ENCODE measurements around the gene GRK3. TPM values are rescaled to one million over a fixed set of nuclear protein-coding genes. Genes with fewer than 3 reads are reported as not detected.
"Not testable (repeated sequence)": the region's sequence is repeated elsewhere in the genome, so short reads cannot be mapped to it uniquely, and the experiment has no call there.

Gene GRK3
- total RNA-seq, 4 donors from 2014 or later: 3.6 to 10.9 (median 7.1) TPM

- no peak overlapping the region for H3K27ac ChIP-seq
- WGBS: 77% methylated on average over 8 of the region's 8 CpGs
- no peaks in the 10 kb centered on the region for H3K36me3 ChIP-seq
- H3K9me3 ChIP-seq: no peaks in the 10 kb centered on the region
- TF ChIP-seq CTCF (IDR thresholded peaks at IDR 0.05): no peak
- TF ChIP-seq POLR2A (IDR thresholded peaks at IDR 0.05): no peak
- TF ChIP-seq POLR2AphosphoS5 (IDR thresholded peaks at IDR 0.05): no peak
- TF ChIP-seq EP300 (IDR thresholded peaks at IDR 0.05): no peak
- no peak overlapping the region for H3K4me3 ChIP-seq
- H3K27me3 ChIP-seq: no peaks in the 10 kb centered on the region
- H3K4me1 ChIP-seq: peaks cover 15% of the 10 kb centered on the region
- no peak for DNase-seq (ENCODE audit: low spot score in 2 of 2)
Measured at GRCh38 chr22:25623310-25623734, 58.8 kb downstream of the GRK3 start.

- Histone ChIP-seq H3K9me3 (no peaks in the 10 kb centered on the region), H3K36me3 (no peaks in the 10 kb centered on the region), H3K4me1 (peaks cover 19% of the 10 kb centered on the region), H3K27ac (no peak overlapping the region), H3K4me3 (no peak overlapping the region), H3K27me3 (no peaks in the 10 kb centered on the region)
- WGBS: 96% methylated on average over 7 of the region's 7 CpGs
- no peak for DNase-seq (ENCODE audit: low spot score in 2 of 2)
- no peak for TF ChIP-seq POLR2AphosphoS5 (IDR thresholded peaks at IDR 0.05)
- no peak for TF ChIP-seq EP300 (IDR thresholded peaks at IDR 0.05)
- no peak for TF ChIP-seq POLR2A (IDR thresholded peaks at IDR 0.05)
- no peak for TF ChIP-seq CTCF (IDR thresholded peaks at IDR 0.05)
Measured at GRCh38 chr22:25623851-25624250, 59.4 kb downstream of the GRK3 start.

- TF ChIP-seq EP300 (IDR thresholded peaks at IDR 0.05) (no peak), POLR2A (IDR thresholded peaks at IDR 0.05) (no peak), POLR2AphosphoS5 (IDR thresholded peaks at IDR 0.05) (no peak), CTCF (IDR thresholded peaks at IDR 0.05) (no peak)
Measured at GRCh38 chr22:25624476-25624875, 60.0 kb downstream of the GRK3 start.

GRCh38 chr22:25625747-25626623 is 61.5 kb downstream of the GRK3 start:
- not testable (repeated sequence) for H3K27me3 ChIP-seq; H3K27ac ChIP-seq; H3K9me3 ChIP-seq; H3K36me3 ChIP-seq; H3K4me3 ChIP-seq; DNase-seq (ENCODE audit: low spot score in 2 of 2)
- peaks cover 34% of the 10 kb centered on the region for H3K4me1 ChIP-seq
- 85% methylated on average over 20 of the region's 20 CpGs for WGBS

More at GRCh38 chr22:25624476-25624875, 60.0 kb downstream of the GRK3 start:
- Histone ChIP-seq H3K27me3 (no peaks in the 10 kb centered on the region), H3K36me3 (no peaks in the 10 kb centered on the region), H3K4me1 (peaks cover 24% of the 10 kb centered on the region), H3K4me3 (no peak overlapping the region), H3K27ac (no peak overlapping the region), H3K9me3 (no peaks in the 10 kb centered on the region)
- 91% methylated on average over 6 of the region's 6 CpGs for WGBS
- no peak for DNase-seq (ENCODE audit: low spot score in 2 of 2)

- H3K27ac ChIP-seq: no peak overlapping the region
- DNase-seq (ENCODE audit: low spot score in 2 of 2): no peak
- WGBS: 67% methylated on average over 4 of the region's 4 CpGs
- peaks cover 34% of the 10 kb centered on the region for H3K4me1 ChIP-seq
- no peaks in the 10 kb centered on the region for H3K36me3 ChIP-seq
- H3K4me3 ChIP-seq: no peak overlapping the region
- no peaks in the 10 kb centered on the region for H3K27me3 ChIP-seq
- no peak for TF ChIP-seq CTCF (IDR thresholded peaks at IDR 0.05)
- no peak for TF ChIP-seq POLR2A (IDR thresholded peaks at IDR 0.05)
- TF ChIP-seq EP300 (IDR thresholded peaks at IDR 0.05): no peak
- TF ChIP-seq POLR2AphosphoS5 (IDR thresholded peaks at IDR 0.05): no peak
- H3K9me3 ChIP-seq: no peaks in the 10 kb centered on the region
Measured at GRCh38 chr22:25626624-25626990, 62.1 kb downstream of the GRK3 start.

Measured in suprapubic skin (tissue), 4 donors.